Smooth muscle cell (in vitro differentiated cells): ENCODE measurements around the gene FAT1. TPM values are rescaled to one million over a fixed set of nuclear protein-coding genes. Genes with fewer than 3 reads are reported as not detected.

Experiments used
- DNase-seq: peaks from one replicate; lab custom pipeline; 2025; ENCODE audit not compliant: unreplicated experiment; lab: John Stamatoyannopoulos, UW
- H2AFZ ChIP-seq: fragments of 200-600 bp; sonication (generic); 2 replicates; pipeline ENCODE4 v1.6.0; 2016; ENCODE audit warnings: antibody characterized with exemption, low read depth, mild to moderate bottlenecking
- H3F3A ChIP-seq: fragments of 200-600 bp; sonication (generic); 2 replicates; pipeline ENCODE4 v1.6.0; 2017; ENCODE audit warnings: antibody characterized with exemption, low read depth
- H3K27ac ChIP-seq: fragments of 200-600 bp; sonication (generic); 2 replicates; pipeline ENCODE4 v1.5.1; 2016; ENCODE audit warnings: low read depth, mild to moderate bottlenecking
- H3K27me3 ChIP-seq: fragments of 200-600 bp; sonication (generic); 2 replicates; pipeline ENCODE4 v1.6.1; 2016; ENCODE audit warnings: low read depth, mild to moderate bottlenecking
- H3K36me3 ChIP-seq: fragments of 200-600 bp; sonication (generic); 2 replicates; pipeline ENCODE4 v1.5.1; 2016; ENCODE audit warnings: low read depth
- H3K4me1 ChIP-seq: fragments of 200-600 bp; sonication (generic); 2 replicates; pipeline ENCODE4 v1.5.1; 2016; ENCODE audit warnings: low read depth
- H3K4me2 ChIP-seq: fragments of 200-600 bp; sonication (generic); 2 replicates; pipeline ENCODE4 v1.6.0; 2016; ENCODE audit warnings: mild to moderate bottlenecking
- H3K4me3 ChIP-seq: fragments of 200-600 bp; sonication (generic); 2 replicates; pipeline ENCODE4 v1.5.1; 2016; ENCODE audit warnings: mild to moderate bottlenecking
- H3K79me2 ChIP-seq: fragments of 200-600 bp; sonication (generic); 2 replicates; pipeline ENCODE4 v1.6.0; 2016; ENCODE audit warnings: low read depth, mild to moderate bottlenecking
- H3K9ac ChIP-seq: fragments of 200-600 bp; sonication (generic); 2 replicates; pipeline ENCODE4 v1.6.0; 2016; ENCODE audit warnings: low read depth
- H3K9me3 ChIP-seq: fragments of 200-600 bp; sonication (generic); replicated peaks from 2 replicates; pipeline ENCODE4 v1.5.1; 2016; ENCODE audit warnings: low read depth
- H4K20me1 ChIP-seq: fragments of 200-600 bp; sonication (generic); 2 replicates; pipeline ENCODE4 v1.6.0; 2016; ENCODE audit warnings: low read depth
- WGBS: methylation state at CpG from one replicate; pipeline ENCODE4 v1.1.7; 2016; ENCODE audit warnings: low lambda C conversion rate; 5-methylcytosine and 5-hydroxymethylcytosine counted together
- polyA plus RNA-seq: library from polyadenylated mRNA; unstranded; fragments of >200 nt; fragmentation: Nextera tagmentation; extraction: Ambion mirVana; gene quantifications from 2 replicates; pipeline ENCODE4 v1.2.1, GENCODE V29; 2016
- total RNA-seq: library from RNA; depleted of rRNA; stranded (reverse); fragments of >200 nt; gene quantifications from 2 replicates; pipeline ENCODE4 v1.2.3, GENCODE V29; 2014
- TF ChIP-seq, protein P1 (sequence below): fragments of 200-600 bp; sonication (generic); IDR thresholded peaks from 2 replicates; pipeline ENCODE4 v1.5.1; 2017; ENCODE audit warnings: borderline replicate concordance, mild to moderate bottlenecking, antibody characterized with exemption; ENCODE audit not compliant: insufficient read depth, poor library complexity, severe bottlenecking

FAT1 gene
- total and polyA plus RNA-seq, 2 experiments from 2014 or later = 42.4 to 395 TPM

GRCh38 chr4:186569533-186570192 is 154.0 kb downstream of the FAT1 start:
- Histone ChIP-seq H3K36me3 (no peaks in the 10 kb centered on the region), H3F3A (no peaks in the 10 kb centered on the region), H3K9me3 (no peaks in the 10 kb centered on the region), H2AFZ (no peak overlapping the region), H3K27ac (no peak overlapping the region), H4K20me1 (no peaks in the 10 kb centered on the region), H3K9ac (no peak overlapping the region), H3K79me2 (no peaks in the 10 kb centered on the region), H3K4me1 (no peaks in the 10 kb centered on the region), H3K4me2 (peak overlapping the region; percentile 54), H3K4me3 (no peak overlapping the region), H3K27me3 (no peaks in the 10 kb centered on the region)
- 80% methylated on average over 10 of the region's 10 CpGs for WGBS
- no peak for DNase-seq
- TF ChIP-seq, protein P1, sequence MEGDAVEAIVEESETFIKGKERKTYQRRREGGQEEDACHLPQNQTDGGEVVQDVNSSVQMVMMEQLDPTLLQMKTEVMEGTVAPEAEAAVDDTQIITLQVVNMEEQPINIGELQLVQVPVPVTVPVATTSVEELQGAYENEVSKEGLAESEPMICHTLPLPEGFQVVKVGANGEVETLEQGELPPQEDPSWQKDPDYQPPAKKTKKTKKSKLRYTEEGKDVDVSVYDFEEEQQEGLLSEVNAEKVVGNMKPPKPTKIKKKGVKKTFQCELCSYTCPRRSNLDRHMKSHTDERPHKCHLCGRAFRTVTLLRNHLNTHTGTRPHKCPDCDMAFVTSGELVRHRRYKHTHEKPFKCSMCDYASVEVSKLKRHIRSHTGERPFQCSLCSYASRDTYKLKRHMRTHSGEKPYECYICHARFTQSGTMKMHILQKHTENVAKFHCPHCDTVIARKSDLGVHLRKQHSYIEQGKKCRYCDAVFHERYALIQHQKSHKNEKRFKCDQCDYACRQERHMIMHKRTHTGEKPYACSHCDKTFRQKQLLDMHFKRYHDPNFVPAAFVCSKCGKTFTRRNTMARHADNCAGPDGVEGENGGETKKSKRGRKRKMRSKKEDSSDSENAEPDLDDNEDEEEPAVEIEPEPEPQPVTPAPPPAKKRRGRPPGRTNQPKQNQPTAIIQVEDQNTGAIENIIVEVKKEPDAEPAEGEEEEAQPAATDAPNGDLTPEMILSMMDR = no peak

- TF ChIP-seq, protein P1 = no peak
- no peaks in the 10 kb centered on the region for H4K20me1 ChIP-seq
- no peaks in the 10 kb centered on the region for H3K79me2 ChIP-seq
- H3K4me1 ChIP-seq = no peaks in the 10 kb centered on the region
- WGBS = 77% methylated on average over 7 of the region's 7 CpGs
- DNase-seq = no peak
- H3K9me3 ChIP-seq = no peaks in the 10 kb centered on the region
- H3K36me3 ChIP-seq = no peaks in the 10 kb centered on the region
- no peak overlapping the region for H3K4me3 ChIP-seq
- H3K27ac ChIP-seq = no peak overlapping the region
- H3F3A ChIP-seq = no peaks in the 10 kb centered on the region
- no peaks in the 10 kb centered on the region for H3K27me3 ChIP-seq
- no peak overlapping the region for H3K9ac ChIP-seq
- no peak overlapping the region for H2AFZ ChIP-seq
- no peak overlapping the region for H3K4me2 ChIP-seq
These were observed 157.6 kb downstream of the FAT1 start for GRCh38 chr4:186566068-186566467.

DNA sequence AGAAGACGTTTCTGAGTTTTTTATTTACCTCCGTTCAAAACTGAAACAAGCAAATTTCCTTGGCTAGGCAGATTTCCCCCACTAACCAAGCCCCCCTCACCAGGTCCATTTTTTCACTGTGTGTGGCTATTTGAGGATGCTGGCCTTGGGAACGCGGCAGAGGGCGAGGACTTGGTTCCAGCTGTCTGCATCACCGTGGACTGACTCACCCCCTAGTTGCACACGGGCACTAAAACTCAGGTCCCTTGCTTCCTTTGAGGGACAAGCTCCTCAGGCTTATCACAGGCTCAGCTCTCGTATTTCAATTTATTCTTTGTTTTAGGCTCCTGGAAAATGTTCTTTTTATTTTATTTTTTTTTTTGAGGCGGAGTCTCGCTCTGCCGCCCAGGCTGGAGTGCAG is 159.9 kb downstream of the FAT1 start:
- no peaks in the 10 kb centered on the region for H3K79me2 ChIP-seq
- no peak for DNase-seq

More for the DNA sequence above, 159.9 kb downstream of the FAT1 start:
- H3K4me3 ChIP-seq = no peak overlapping the region
- H3K9me3 ChIP-seq = no peaks in the 10 kb centered on the region
- H3K4me2 ChIP-seq = no peak overlapping the region
- H4K20me1 ChIP-seq = no peaks in the 10 kb centered on the region
- no peak overlapping the region for H2AFZ ChIP-seq
- WGBS = 91% methylated on average over 11 of the region's 11 CpGs
- no peak overlapping the region for H3K9ac ChIP-seq
- TF ChIP-seq, protein P1 = no peak
- no peak overlapping the region for H3K27ac ChIP-seq
- no peaks in the 10 kb centered on the region for H3F3A ChIP-seq
- no peaks in the 10 kb centered on the region for H3K4me1 ChIP-seq
- H3K27me3 ChIP-seq = no peaks in the 10 kb centered on the region
- H3K36me3 ChIP-seq = no peaks in the 10 kb centered on the region
